GM18502 (cell line): ENCODE data around the gene STATH.
"Not testable (repeated sequence)": the region's sequence is repeated elsewhere in the genome, so short reads cannot be mapped to it uniquely, and the experiment has no call there.

ENCODE experiments used
- ATAC-seq: cut with Tn5 transposase; IDR thresholded peaks from one replicate; pipeline ENCODE4 v1.9.1; 2021; ENCODE audit warnings: mild to moderate bottlenecking; ENCODE audit not compliant: unreplicated experiment, poor library complexity

The STATH gene

DNA sequence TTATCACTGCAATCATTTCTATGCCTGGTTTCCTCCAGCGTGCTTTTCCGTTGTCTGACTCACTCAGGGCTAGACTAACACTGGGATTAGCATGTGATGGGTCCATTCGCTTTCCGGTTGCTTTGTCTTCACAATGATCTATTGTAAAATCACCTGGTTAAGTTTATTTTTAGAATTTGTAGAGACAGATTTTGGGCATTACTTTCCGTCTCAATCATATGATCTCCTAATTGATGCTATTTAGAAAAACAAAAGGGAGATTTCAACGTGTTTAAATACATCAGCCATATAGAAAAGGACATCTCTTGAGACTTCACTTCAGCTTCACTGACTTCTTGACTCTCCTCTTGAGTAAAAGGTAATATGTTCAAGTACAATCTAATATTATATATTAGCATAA lies 54.4 kb downstream of the STATH start, which contains the start of gene HTN1:
Gene HTN1 (plus strand): TSS at position 301 of the 400 bp plus-strand sequence. CDS start 2,639 bp downstream, outside the sequence.
- ATAC-seq = not testable (repeated sequence)
